Activated CD4-positive, alpha-beta memory T cell treated with anti-CD3 and anti-CD28 coated beads for 36 hours (primary cell): Measurements from ENCODE around the gene ABI1. TPM values are rescaled to one million over a fixed set of nuclear protein-coding genes. Genes with fewer than 3 reads are reported as not detected.

Experiments used
- CTCF ChIA-PET: fragments of 350-600 bp; sonication (Branson Sonifier 250); formaldehyde crosslinking; loops from one replicate; lab custom pipeline; 2021; ENCODE audit warnings: antibody characterized with exemption, inconsistent platforms; lab: Charles Lee
- POLR2A ChIA-PET: fragments of 350-600 bp; sonication (Branson Sonifier 250); formaldehyde crosslinking; loops from one replicate; lab custom pipeline; 2021; ENCODE audit warnings: antibody characterized with exemption; lab: Charles Lee
- DNase-seq: peaks from one replicate; pipeline ENCODE4 v3.0.0-alpha.2; 2020
- H3K27ac Mint-ChIP-seq: one replicate; pipeline ENCODE4 v1.8.0; 2021; ENCODE audit warnings: mixed read lengths
- H3K27me3 Mint-ChIP-seq: one replicate; pipeline ENCODE4 v1.8.0; 2021; ENCODE audit warnings: mixed read lengths
- H3K36me3 Mint-ChIP-seq: one replicate; pipeline ENCODE4 v1.8.0; 2021; ENCODE audit warnings: mixed read lengths
- H3K4me1 Mint-ChIP-seq: one replicate; pipeline ENCODE4 v1.8.0; 2021; ENCODE audit warnings: low read depth, mixed read lengths
- H3K4me3 Mint-ChIP-seq: one replicate; pipeline ENCODE4 v1.8.0; 2021; ENCODE audit warnings: mild to moderate bottlenecking, mixed read lengths
- H3K9me3 Mint-ChIP-seq: one replicate; pipeline ENCODE4 v1.8.0; 2021; ENCODE audit warnings: mixed read lengths
- intact Hi-C: fragments of 100-400 bp; cut with micrococcal nuclease; formaldehyde crosslinking; loops from one replicate; pipeline ENCODE4 v1.15.1; 2023
- total RNA-seq, 2 experiments: library from RNA; stranded (reverse); gene quantifications; one replicate each; pipeline ENCODE4 v1.2.3, GENCODE V29; 2021

ABI1 gene
- total RNA-seq, 2 experiments from 2014 or later = 55.5 to 56.2 TPM

DNA sequence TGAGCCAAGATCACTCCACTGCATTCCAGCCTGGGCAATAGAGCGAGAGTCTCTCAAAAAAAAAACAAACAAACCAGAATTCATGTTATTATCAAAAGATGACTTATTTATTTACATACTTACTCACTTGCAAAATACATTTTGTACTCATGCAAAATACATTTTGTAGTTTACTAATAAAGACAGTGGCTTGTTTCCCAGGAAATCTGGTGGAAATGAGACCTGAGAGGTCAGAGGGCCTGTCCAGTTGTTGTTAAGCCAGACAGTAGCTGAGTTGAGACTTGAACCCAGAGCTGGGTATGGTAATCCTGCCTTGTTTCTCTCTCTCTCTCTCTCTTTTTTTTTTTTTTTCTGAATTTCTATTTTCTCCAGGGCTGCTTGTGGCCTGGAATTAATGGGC, 133.8 kb downstream of the ABI1 start:
- ChIA-PET POLR2A (no interaction called here), CTCF (interaction anchor here (0.9 to 3.3 kb wide), 28 partner anchors 9 to 393 kb away, joined by 3 to 131 read pairs (median 8); partner anchors contain the start of gene ABI1)
- no peak for DNase-seq
- Mint-ChIP-seq H3K4me3 (no peak overlapping the region), H3K27me3 (no peaks in the 10 kb centered on the region), H3K9me3 (no peaks in the 10 kb centered on the region), H3K36me3 (peaks cover 33% of the 10 kb centered on the region), H3K4me1 (no peaks in the 10 kb centered on the region), H3K27ac (no peak overlapping the region)
- intact Hi-C loops = no loop called here

DNA sequence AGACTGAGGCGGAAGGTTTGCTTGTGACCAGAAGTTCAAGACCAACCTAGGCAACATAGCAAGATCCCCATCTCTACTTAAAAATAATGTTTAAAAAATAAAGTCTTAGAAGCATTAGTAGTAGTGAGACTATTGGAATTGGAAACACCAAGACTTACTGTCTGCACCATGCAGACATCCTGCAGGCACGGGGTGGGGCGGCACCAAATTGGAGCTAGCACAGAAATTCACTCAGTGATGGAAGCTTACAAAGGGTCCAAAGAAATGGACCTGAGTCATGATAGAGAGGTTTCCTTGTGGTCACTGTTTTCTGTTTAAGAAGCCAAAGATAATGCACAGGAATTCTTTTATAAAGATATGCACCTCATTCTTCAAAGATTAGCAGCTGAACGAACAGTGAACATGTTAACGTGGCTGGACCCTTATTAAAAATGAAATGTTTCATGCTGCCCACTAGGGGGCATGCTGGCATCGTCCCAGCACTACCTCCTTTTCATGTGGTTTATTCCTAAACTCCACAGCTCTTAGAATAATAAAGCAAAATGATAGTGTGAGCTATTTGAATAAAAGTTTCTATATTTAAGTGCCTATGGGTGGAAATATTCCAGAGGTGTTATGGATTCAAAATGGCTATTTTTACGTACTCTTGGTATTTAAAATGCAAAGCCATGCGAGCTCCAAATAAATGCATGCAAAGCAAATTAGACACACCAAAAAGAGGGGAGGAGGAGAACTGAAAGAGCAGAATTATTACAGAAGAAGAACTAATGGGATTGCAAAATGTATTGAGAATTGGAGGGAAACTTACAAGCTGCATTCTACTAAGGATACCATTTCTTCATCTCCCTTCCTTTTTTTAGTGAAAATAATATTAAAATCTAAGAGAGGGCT, 134.7 kb downstream of the ABI1 start:
- CTCF ChIA-PET = interaction anchor here (0.6 to 3.3 kb wide), 52 partner anchors 8 to 1602 kb away, joined by 3 to 131 read pairs (median 5); partner anchors contain the start of genes ABI1, PDSS1 and YME1L1
- Mint-ChIP-seq H3K27me3 (no peaks in the 10 kb centered on the region), H3K36me3 (peaks cover 34% of the 10 kb centered on the region), H3K9me3 (no peaks in the 10 kb centered on the region), H3K4me3 (no peak overlapping the region), H3K27ac (no peak overlapping the region), H3K4me1 (peaks cover 4% of the 10 kb centered on the region)
- intact Hi-C loops = loop anchor here (1.0 kb wide), 3 partner anchors 11 to 156 kb away; no protein-coding TSS in a partner anchor
- POLR2A ChIA-PET = interaction anchor here (0.6 to 0.9 kb wide), 3 partner anchors 11 to 20 kb away, joined by 3 to 4 read pairs (median 3); no protein-coding TSS in a partner anchor
- peak; percentile 58 for DNase-seq

DNA sequence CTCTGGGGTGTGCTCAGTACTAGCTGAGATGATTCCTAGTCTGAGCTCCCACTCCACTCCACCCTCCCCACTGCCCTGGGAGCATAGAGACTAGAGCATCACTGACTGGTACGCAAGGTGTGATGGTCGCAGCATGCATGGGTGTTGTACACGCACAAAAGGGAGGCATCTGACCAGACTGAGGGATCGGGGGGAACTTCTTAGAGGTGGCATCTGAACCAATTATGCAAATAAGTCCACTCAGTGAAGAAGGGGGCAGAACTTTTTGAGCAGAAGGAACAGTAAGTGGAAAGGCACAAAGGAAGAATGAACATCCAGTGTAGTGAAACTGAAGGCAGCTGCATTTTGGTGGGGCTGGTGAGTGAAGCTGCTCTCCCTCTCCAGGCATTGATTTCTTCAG, 137.7 kb downstream of the ABI1 start:
- POLR2A ChIA-PET = no interaction called here
- no peaks in the 10 kb centered on the region for H3K27me3 Mint-ChIP-seq
- intact Hi-C loops = no loop called here
- H3K4me3 Mint-ChIP-seq = no peak overlapping the region
- CTCF ChIA-PET = interaction anchor here (1.1 to 2.6 kb wide), 3 partner anchors 138 to 163 kb away, joined by 3 to 21 read pairs (median 4); partner anchors contain the start of gene ABI1
- DNase-seq = no peak
- H3K27ac Mint-ChIP-seq = no peak overlapping the region
- H3K36me3 Mint-ChIP-seq = peaks cover 37% of the 10 kb centered on the region
- H3K9me3 Mint-ChIP-seq = no peaks in the 10 kb centered on the region
- peaks cover 10% of the 10 kb centered on the region for H3K4me1 Mint-ChIP-seq

DNA sequence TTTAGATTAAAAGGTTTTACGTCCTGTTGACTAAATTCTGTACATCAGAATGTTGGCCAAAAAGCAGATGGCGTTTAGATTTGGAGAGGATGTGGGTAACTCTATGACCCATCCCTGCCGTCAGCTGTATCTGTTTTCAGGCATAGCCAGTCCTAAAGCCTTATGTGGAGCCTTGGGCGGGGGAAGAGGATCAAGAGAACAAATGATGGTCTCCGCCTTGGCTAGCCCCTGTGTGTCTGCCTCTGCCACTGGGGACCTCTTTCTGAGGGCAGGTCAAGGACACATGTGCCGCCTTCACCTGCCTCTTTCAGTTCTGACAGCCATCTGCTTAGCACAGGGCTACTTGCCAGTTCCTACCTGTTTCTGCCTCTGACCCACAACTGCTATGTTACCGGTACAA, 139.2 kb downstream of the ABI1 start:
- ChIA-PET POLR2A (no interaction called here), CTCF (interaction anchor here (0.5 to 1.6 kb wide), 2 partner anchors 140 to 502 kb away, joined by 4 to 6 read pairs; partner anchors contain the start of gene ABI1)
- peak overlapping the region; percentile 81 for H3K27ac Mint-ChIP-seq
- H3K27me3 Mint-ChIP-seq = no peaks in the 10 kb centered on the region
- peaks cover 34% of the 10 kb centered on the region for H3K36me3 Mint-ChIP-seq
- H3K4me3 Mint-ChIP-seq = no peak overlapping the region
- peak; percentile 79 for DNase-seq
- intact Hi-C loops = loop anchor here (1.0 kb wide), 1 partner anchor 16 kb away; no protein-coding TSS in a partner anchor
- H3K9me3 Mint-ChIP-seq = no peaks in the 10 kb centered on the region
- H3K4me1 Mint-ChIP-seq = peaks cover 10% of the 10 kb centered on the region

DNA sequence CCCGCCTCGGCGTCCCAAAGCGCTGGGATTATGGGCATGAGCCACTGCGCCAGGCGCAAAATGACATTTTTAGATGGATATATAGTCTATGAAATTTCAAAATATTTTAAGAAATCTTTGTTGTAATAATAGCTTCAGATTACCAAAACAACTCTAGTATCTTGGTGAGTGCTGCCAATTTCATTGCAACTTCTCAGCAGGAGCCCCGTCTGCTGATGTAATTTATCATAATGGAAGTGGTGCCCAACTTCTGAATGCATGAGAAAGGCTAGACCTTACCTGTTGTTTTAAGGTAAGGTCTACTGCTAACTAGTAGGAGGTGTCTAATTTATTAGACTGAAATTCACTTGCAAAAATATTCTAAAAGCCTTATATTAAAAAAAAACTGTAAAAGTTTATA, 143.3 kb downstream of the ABI1 start:
- Mint-ChIP-seq H3K9me3 (no peaks in the 10 kb centered on the region), H3K27ac (no peak overlapping the region), H3K27me3 (no peaks in the 10 kb centered on the region), H3K36me3 (peaks cover 25% of the 10 kb centered on the region), H3K4me3 (no peak overlapping the region), H3K4me1 (peaks cover 10% of the 10 kb centered on the region)
- POLR2A ChIA-PET = no interaction called here
- no peak for DNase-seq
- CTCF ChIA-PET = interaction anchor here (1.5 kb wide), 1 partner anchor 9 kb away, joined by 7 read pairs; no protein-coding TSS in a partner anchor
- intact Hi-C loops = no loop called here

DNA sequence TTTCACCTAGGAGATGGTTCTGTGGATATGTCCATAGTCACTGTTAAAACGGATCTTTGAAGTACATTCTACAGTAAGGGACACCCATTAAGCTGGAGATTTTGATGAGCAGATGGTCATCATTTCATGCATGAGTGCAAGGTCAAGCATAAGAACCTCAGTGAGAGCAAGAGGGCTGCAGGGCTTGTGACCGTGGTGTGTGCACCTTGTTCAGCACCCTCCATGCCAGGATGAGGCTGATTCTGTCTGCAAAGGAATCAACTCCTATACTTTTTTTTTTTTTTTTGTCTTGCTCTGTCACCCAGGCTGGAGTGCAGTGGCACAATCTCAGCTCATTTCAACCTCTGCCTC, 145.6 kb downstream of the ABI1 start:
- intact Hi-C loops = no loop called here
- H3K36me3 Mint-ChIP-seq = peaks cover 19% of the 10 kb centered on the region
- no peak for DNase-seq
- H3K4me1 Mint-ChIP-seq = peaks cover 1% of the 10 kb centered on the region
- CTCF ChIA-PET = interaction anchor here (2.3 kb wide), 1 partner anchor 10 kb away, joined by 13 read pairs; no protein-coding TSS in a partner anchor
- POLR2A ChIA-PET = no interaction called here
- no peaks in the 10 kb centered on the region for H3K9me3 Mint-ChIP-seq
- no peaks in the 10 kb centered on the region for H3K27me3 Mint-ChIP-seq
- no peak overlapping the region for H3K4me3 Mint-ChIP-seq
- no peak overlapping the region for H3K27ac Mint-ChIP-seq

DNA sequence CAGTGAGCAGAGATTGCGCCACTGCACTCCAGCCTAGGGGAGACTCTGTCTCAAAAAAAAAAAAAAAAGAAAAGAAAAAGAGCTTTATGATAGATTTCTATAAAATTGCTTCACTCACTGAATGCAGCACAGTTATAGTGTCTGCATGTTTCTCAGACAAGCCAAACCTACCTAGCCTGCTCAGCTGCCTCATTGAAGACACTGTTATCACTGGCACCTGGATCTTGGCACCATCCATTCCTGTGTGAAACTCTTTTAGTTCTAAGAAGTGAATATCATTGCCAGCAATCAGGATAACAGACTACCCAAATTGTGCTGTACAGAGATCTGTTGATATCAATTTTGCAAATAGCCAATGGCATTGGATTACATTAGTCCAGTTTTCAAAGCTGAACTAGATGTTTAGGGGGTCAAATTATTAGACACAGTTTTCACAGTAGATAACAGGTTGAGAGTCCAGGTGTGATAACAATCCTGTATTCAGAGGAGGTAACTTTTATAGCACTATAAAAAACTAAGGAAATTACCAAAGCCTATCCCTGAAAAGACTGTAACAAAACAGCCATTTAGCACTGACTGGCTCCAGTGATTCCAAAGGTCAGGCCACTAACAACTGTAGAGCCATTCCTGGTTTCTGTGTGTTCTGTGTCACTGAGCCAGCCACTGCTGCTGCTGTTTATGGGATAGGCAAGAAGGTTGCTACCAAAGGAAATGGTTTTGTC, 146.2 kb downstream of the ABI1 start:
- ChIA-PET POLR2A (no interaction called here), CTCF (interaction anchor here (2.3 kb wide), 1 partner anchor 11 kb away, joined by 13 read pairs; no protein-coding TSS in a partner anchor)
- H3K27ac Mint-ChIP-seq = peak overlapping the region; percentile 23

DNA sequence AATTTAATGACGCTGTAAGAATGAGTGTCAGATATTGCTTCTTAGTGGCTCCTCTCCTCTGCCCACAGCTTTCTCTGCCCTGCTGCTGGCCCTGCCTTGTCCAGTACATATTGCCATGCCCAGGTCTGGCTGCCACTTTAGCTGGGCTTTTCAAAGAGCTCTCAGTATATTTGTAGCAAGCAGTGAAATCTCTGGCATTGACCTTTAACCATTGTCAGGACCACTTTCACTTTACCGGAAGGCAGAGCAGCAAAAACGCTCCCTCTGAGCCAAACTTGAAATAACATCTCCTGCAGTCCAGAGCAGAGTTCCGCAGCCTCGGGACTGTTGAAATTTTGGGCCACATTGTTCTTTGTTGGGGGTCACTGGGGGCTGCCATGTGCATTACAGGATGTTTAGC, 149.4 kb downstream of the ABI1 start:
- H3K36me3 Mint-ChIP-seq = peaks cover 30% of the 10 kb centered on the region
- POLR2A ChIA-PET = no interaction called here
- no peaks in the 10 kb centered on the region for H3K27me3 Mint-ChIP-seq
- DNase-seq = no peak
- CTCF ChIA-PET = no interaction called here
- H3K27ac Mint-ChIP-seq = no peak overlapping the region
- H3K9me3 Mint-ChIP-seq = no peaks in the 10 kb centered on the region
- no peak overlapping the region for H3K4me3 Mint-ChIP-seq
- intact Hi-C loops = no loop called here
- H3K4me1 Mint-ChIP-seq = no peaks in the 10 kb centered on the region

More for the DNA sequence above, 146.2 kb downstream of the ABI1 start:
- H3K27me3 Mint-ChIP-seq = no peaks in the 10 kb centered on the region
- H3K36me3 Mint-ChIP-seq = peaks cover 16% of the 10 kb centered on the region
- H3K4me1 Mint-ChIP-seq = no peaks in the 10 kb centered on the region
- H3K4me3 Mint-ChIP-seq = no peak overlapping the region
- DNase-seq = no peak
- intact Hi-C loops = no loop called here
- H3K9me3 Mint-ChIP-seq = no peaks in the 10 kb centered on the region

DNA sequence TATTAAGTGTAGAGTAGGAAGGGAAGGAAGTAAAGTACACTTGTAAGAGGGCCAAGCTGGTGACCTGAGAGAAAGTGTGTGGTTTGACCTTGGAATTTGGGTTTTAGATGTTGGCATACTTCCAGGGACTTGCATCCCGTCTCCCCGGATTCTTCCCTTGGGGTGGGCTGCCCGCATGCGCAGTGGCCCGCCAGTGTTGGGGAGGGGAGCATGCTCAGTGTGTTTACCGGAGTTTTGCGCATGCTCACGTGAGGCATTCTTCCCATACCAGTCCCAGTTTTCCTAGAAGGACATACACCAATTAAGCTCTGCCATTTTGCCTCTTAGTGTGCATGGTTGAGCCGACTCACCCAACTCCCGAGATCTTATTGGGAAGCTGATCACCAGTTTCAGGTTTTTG, 153.8 kb downstream of the ABI1 start:
- peaks cover 46% of the 10 kb centered on the region for H3K36me3 Mint-ChIP-seq
- CTCF ChIA-PET = interaction anchor here (1.3 kb wide), 1 partner anchor 19 kb away, joined by 4 read pairs; no protein-coding TSS in a partner anchor

DNA sequence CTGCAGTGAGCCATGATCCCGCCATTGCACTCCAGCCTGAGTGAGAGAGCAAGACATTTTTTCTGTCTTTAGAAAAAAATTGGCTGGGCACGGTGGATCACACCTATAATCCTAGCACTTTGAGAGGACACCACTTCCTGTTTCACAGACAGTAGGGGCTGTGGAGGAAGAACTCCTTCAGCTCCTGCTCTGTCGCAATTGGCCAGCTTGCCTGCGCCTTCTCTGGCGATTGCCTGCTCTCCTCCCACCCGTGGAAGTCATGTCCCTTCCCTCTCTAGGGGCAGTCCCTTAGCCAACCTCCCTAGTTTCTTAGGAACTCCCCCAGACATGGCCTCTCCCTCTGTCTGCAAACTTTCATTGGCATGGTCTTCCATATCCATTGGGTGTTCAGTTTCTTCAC, 154.6 kb downstream of the ABI1 start:
- ChIA-PET POLR2A (no interaction called here), CTCF (interaction anchor here (1.5 kb wide), 1 partner anchor 20 kb away, joined by 6 read pairs; no protein-coding TSS in a partner anchor)
- Mint-ChIP-seq H3K9me3 (no peaks in the 10 kb centered on the region), H3K4me3 (no peak overlapping the region), H3K4me1 (peaks cover 4% of the 10 kb centered on the region), H3K27ac (no peak overlapping the region), H3K27me3 (no peaks in the 10 kb centered on the region), H3K36me3 (peaks cover 48% of the 10 kb centered on the region)
- no peak for DNase-seq
- intact Hi-C loops = no loop called here

More for the DNA sequence above, 153.8 kb downstream of the ABI1 start:
- intact Hi-C loops = no loop called here
- no peak for DNase-seq
- no peaks in the 10 kb centered on the region for H3K9me3 Mint-ChIP-seq
- peaks cover 3% of the 10 kb centered on the region for H3K4me1 Mint-ChIP-seq
- no peak overlapping the region for H3K27ac Mint-ChIP-seq
- POLR2A ChIA-PET = no interaction called here
- H3K4me3 Mint-ChIP-seq = no peak overlapping the region
- no peaks in the 10 kb centered on the region for H3K27me3 Mint-ChIP-seq

DNA sequence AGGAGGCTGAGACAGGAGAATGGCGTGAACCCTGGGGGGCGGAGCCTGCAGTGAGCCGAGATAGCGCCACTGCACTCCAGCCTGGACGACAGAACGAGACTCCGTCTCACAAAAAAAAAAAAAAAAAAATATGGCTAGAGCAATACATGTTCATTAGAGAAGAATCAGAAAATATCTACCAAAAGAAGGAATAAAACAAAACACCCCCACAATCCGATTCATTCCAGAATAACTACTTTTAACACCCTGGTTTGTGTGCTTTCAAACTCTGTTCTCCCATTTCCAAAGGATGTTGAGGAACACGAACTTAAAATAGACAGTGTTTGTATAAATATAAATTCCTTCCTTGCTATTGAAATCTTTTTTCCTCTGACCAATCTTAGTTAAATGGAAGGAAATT, 156.8 kb downstream of the ABI1 start:
- Mint-ChIP-seq H3K27ac (no peak overlapping the region), H3K27me3 (no peaks in the 10 kb centered on the region), H3K36me3 (peaks cover 57% of the 10 kb centered on the region), H3K9me3 (no peaks in the 10 kb centered on the region), H3K4me3 (no peak overlapping the region), H3K4me1 (peaks cover 17% of the 10 kb centered on the region)
- no peak for DNase-seq
- ChIA-PET CTCF (no interaction called here), POLR2A (no interaction called here)
- intact Hi-C loops = no loop called here

DNA sequence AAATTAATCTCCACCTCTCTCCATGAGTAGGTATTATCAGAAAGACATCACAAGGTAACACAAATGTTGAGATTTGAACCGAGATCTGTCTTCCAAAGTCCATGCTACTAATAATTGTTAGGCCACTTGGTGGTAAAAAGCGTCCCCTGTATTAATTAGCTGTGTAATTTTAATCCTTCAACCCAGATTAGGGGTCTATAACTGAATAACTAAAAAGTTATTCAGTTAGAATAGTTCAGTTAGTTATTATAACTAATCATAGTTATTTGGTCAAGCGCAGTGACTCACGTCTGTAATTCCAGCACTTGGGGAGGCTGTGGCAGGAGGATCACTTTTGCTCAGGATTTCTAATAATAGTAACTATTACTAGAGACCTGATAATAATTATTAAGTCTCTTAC, 157.7 kb downstream of the ABI1 start:
- H3K27ac Mint-ChIP-seq = no peak overlapping the region
- DNase-seq = no peak
- peaks cover 22% of the 10 kb centered on the region for H3K4me1 Mint-ChIP-seq
- no peaks in the 10 kb centered on the region for H3K9me3 Mint-ChIP-seq
- H3K4me3 Mint-ChIP-seq = no peak overlapping the region
- no peaks in the 10 kb centered on the region for H3K27me3 Mint-ChIP-seq
- intact Hi-C loops = no loop called here
- ChIA-PET POLR2A (no interaction called here), CTCF (interaction anchor here (1.2 kb wide), 1 partner anchor 23 kb away, joined by 4 read pairs; no protein-coding TSS in a partner anchor)
- peaks cover 51% of the 10 kb centered on the region for H3K36me3 Mint-ChIP-seq
